HepG2 (cell line): ENCODE data around the gene TACC3. TPM values are rescaled to one million over a fixed set of nuclear protein-coding genes. Genes with fewer than 3 reads are reported as not detected.

ENCODE experiments used
- FOXA3 ChIP-seq: IDR thresholded peaks from 2 replicates; pipeline ENCODE4 v1.6.1; 2016; ENCODE audit warnings: missing genetic modification reagents, missing compliant biosample characterization
- HNRNPH1 ChIP-seq: fragments of 200-400 bp; formaldehyde crosslinking; optimal IDR thresholded peaks from 2 replicates; pipeline ENCODE3; 2017; ENCODE audit warnings: mild to moderate bottlenecking, low read depth, low read length
- POGZ ChIP-seq: sonication (generic); formaldehyde crosslinking; IDR thresholded peaks from 2 replicates; pipeline ENCODE4 v1.4.0; 2020; ENCODE audit warnings: mild to moderate bottlenecking, missing genetic modification reagents
- SIX4 ChIP-seq: sonication (generic); formaldehyde crosslinking; IDR thresholded peaks from 2 replicates; pipeline ENCODE4 v1.4.0; 2020; ENCODE audit warnings: missing genetic modification reagents
- SMARCE1 ChIP-seq: fragments of 450-650 bp; IDR thresholded peaks from 2 replicates; pipeline ENCODE4 v1.6.1; 2017; ENCODE audit warnings: borderline replicate concordance
- STAT5B ChIP-seq: sonication (generic); formaldehyde crosslinking; IDR thresholded peaks from 2 replicates; pipeline ENCODE4 v1.4.0; 2020; ENCODE audit warnings: missing genetic modification reagents
- U2AF2 ChIP-seq: fragments of 200-400 bp; formaldehyde crosslinking; IDR thresholded peaks from 2 replicates; pipeline ENCODE4 v1.6.1; 2017; ENCODE audit warnings: low read depth, mild to moderate bottlenecking, low read length
- ZNF12 ChIP-seq: sonication (generic); formaldehyde crosslinking; IDR thresholded peaks from 2 replicates; pipeline ENCODE4 v1.5.0; 2020; ENCODE audit warnings: missing genetic modification reagents
- ZNF569 ChIP-seq: sonication (generic); formaldehyde crosslinking; IDR thresholded peaks from 2 replicates; pipeline ENCODE4 v1.5.0; 2020; ENCODE audit warnings: mild to moderate bottlenecking, missing genetic modification reagents, moderate library complexity, borderline replicate concordance
- polyA plus RNA-seq, 8 experiments: library from polyadenylated mRNA; depleted of rRNA in 3 of 8; stranded (reverse) in 7 of 8; unstranded in 1 of 8; fragments of >200 nt; fragmentation: Illumina TruSeq in 4 of 8; extraction: Trizol in 4 of 8; gene quantifications; 2 replicates each; pipeline versions ENCODE4 v1.2.1 to v1.2.3, GENCODE V29; 2011 to 2016; ENCODE audit warnings: low read depth in 4 of 8, missing spikeins in 1 of 8, mixed read lengths in 1 of 8; ENCODE audit not compliant: insufficient read depth in 1 of 8
- total RNA-seq, 5 experiments: library from RNA; depleted of rRNA; stranded (reverse); fragments of >200 nt; fragmentation: Illumina TruSeq; extraction: Trizol; gene quantifications; 2 replicates each; pipeline ENCODE4 v1.2.3, GENCODE V29; 2016; ENCODE audit warnings: low read depth in 1 of 5
- TF ChIP-seq, protein P1 (sequence below), 2 experiments: IDR thresholded peaks; 2 replicates each; pipeline ENCODE4 v1.6.1; 2011 to 2012; ENCODE audit warnings: low read length in 2 of 2, borderline replicate concordance in 1 of 2, low read depth in 1 of 2, mild to moderate bottlenecking in 1 of 2, moderate library complexity in 1 of 2
- TF ChIP-seq, protein P2 (sequence below): sonication (generic); formaldehyde crosslinking; IDR thresholded peaks from 2 replicates; pipeline ENCODE4 v1.5.0; 2020; ENCODE audit warnings: missing genetic modification reagents
- TF ChIP-seq, protein P3 (sequence below): sonication (generic); formaldehyde crosslinking; IDR thresholded peaks from 2 replicates; pipeline ENCODE4 v1.4.0; 2020; ENCODE audit warnings: missing genetic modification reagents, borderline replicate concordance
- TF ChIP-seq, protein P4 (sequence below): sonication (generic); formaldehyde crosslinking; IDR thresholded peaks from 2 replicates; pipeline ENCODE4 v1.5.0; 2020; ENCODE audit warnings: missing genetic modification reagents
- TF ChIP-seq, protein P5 (sequence below): sonication (generic); formaldehyde crosslinking; IDR thresholded peaks from 2 replicates; pipeline ENCODE4 v1.8.0; 2022; ENCODE audit warnings: low read depth, missing genetic modification reagents

The TACC3 gene
- total and polyA plus RNA-seq, 2 of the 13 experiments (the other 11 are each of a cell fraction or from before 2014, with no cell fraction given), result 20.3 to 21.2 TPM

DNA sequence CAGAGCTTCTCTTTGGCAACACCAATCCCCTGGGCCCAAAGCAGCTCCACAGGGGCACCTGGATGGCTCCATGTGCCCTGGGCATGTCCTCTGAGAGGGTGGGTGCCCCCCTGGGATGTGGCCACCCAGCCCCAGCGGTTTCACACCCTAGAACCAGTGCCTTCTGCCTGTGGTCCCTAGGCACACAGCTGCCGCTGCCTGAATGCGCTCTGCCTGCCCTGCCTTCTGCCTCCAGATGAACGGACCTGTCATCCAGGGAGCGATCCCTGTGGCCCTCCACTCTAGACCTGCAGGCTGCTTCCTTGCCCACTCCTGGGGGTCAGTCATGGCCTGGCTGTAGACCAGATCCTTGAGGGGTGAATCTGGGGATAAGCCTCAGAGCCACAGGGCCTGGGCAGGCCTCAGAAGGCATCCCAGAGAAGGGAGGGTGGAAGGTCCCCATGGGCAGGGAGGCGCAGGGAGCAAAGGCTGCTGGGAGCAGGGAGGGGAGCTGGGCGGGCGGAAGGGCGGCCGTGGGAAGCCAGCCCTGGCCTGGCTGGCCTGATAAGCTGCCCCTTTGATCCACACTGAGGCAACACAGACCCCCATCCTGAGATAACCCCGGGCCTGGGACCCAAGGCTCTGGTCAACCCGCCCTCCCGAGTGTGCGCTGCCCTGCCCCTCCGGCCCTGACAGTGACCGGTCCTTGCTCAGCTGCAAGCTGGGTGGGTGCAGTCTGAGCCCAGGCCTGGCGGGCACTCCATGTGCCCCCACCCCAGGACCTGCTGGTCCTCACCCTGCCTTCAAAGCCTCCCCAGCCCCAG, 63.7 kb downstream of the TACC3 start (continued):
- TF ChIP-seq, protein P1, sequence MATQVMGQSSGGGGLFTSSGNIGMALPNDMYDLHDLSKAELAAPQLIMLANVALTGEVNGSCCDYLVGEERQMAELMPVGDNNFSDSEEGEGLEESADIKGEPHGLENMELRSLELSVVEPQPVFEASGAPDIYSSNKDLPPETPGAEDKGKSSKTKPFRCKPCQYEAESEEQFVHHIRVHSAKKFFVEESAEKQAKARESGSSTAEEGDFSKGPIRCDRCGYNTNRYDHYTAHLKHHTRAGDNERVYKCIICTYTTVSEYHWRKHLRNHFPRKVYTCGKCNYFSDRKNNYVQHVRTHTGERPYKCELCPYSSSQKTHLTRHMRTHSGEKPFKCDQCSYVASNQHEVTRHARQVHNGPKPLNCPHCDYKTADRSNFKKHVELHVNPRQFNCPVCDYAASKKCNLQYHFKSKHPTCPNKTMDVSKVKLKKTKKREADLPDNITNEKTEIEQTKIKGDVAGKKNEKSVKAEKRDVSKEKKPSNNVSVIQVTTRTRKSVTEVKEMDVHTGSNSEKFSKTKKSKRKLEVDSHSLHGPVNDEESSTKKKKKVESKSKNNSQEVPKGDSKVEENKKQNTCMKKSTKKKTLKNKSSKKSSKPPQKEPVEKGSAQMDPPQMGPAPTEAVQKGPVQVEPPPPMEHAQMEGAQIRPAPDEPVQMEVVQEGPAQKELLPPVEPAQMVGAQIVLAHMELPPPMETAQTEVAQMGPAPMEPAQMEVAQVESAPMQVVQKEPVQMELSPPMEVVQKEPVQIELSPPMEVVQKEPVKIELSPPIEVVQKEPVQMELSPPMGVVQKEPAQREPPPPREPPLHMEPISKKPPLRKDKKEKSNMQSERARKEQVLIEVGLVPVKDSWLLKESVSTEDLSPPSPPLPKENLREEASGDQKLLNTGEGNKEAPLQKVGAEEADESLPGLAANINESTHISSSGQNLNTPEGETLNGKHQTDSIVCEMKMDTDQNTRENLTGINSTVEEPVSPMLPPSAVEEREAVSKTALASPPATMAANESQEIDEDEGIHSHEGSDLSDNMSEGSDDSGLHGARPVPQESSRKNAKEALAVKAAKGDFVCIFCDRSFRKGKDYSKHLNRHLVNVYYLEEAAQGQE (IDR thresholded peaks at IDR 0.05; ENCODE audit: borderline replicate concordance in 1 of 2, low read depth in 1 of 2, low read length in 2 of 2), result no peak
- TF ChIP-seq, protein P2, sequence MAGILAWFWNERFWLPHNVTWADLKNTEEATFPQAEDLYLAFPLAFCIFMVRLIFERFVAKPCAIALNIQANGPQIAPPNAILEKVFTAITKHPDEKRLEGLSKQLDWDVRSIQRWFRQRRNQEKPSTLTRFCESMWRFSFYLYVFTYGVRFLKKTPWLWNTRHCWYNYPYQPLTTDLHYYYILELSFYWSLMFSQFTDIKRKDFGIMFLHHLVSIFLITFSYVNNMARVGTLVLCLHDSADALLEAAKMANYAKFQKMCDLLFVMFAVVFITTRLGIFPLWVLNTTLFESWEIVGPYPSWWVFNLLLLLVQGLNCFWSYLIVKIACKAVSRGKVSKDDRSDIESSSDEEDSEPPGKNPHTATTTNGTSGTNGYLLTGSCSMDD (CRISPR knock-in tag), result no peak
- TF ChIP-seq, protein P3, sequence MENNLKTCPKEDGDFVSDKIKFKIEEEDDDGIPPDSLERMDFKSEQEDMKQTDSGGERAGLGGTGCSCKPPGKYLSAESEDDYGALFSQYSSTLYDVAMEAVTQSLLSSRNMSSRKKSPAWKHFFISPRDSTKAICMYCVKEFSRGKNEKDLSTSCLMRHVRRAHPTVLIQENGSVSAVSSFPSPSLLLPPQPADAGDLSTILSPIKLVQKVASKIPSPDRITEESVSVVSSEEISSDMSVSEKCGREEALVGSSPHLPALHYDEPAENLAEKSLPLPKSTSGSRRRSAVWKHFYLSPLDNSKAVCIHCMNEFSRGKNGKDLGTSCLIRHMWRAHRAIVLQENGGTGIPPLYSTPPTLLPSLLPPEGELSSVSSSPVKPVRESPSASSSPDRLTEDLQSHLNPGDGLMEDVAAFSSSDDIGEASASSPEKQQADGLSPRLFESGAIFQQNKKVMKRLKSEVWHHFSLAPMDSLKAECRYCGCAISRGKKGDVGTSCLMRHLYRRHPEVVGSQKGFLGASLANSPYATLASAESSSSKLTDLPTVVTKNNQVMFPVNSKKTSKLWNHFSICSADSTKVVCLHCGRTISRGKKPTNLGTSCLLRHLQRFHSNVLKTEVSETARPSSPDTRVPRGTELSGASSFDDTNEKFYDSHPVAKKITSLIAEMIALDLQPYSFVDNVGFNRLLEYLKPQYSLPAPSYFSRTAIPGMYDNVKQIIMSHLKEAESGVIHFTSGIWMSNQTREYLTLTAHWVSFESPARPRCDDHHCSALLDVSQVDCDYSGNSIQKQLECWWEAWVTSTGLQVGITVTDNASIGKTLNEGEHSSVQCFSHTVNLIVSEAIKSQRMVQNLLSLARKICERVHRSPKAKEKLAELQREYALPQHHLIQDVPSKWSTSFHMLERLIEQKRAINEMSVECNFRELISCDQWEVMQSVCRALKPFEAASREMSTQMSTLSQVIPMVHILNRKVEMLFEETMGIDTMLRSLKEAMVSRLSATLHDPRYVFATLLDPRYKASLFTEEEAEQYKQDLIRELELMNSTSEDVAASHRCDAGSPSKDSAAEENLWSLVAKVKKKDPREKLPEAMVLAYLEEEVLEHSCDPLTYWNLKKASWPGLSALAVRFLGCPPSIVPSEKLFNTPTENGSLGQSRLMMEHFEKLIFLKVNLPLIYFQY, result 0 out of 2 replicates have a peak, but pooled peaks have one; percentile 23
- TF ChIP-seq POGZ (CRISPR knock-in tag) (0 out of 2 replicates have a peak, but pooled peaks have one; percentile 37), ZNF569 (CRISPR knock-in tag) (no peak), U2AF2 (no peak), ZNF12 (no peak), SMARCE1 (no peak), HNRNPH1 (no peak), SIX4 (CRISPR knock-in tag) (no peak; the same call in 1 of the 2 replicates), STAT5B (CRISPR knock-in tag) (no peak), FOXA3 (peak; percentile 62)
- TF ChIP-seq, protein P4, sequence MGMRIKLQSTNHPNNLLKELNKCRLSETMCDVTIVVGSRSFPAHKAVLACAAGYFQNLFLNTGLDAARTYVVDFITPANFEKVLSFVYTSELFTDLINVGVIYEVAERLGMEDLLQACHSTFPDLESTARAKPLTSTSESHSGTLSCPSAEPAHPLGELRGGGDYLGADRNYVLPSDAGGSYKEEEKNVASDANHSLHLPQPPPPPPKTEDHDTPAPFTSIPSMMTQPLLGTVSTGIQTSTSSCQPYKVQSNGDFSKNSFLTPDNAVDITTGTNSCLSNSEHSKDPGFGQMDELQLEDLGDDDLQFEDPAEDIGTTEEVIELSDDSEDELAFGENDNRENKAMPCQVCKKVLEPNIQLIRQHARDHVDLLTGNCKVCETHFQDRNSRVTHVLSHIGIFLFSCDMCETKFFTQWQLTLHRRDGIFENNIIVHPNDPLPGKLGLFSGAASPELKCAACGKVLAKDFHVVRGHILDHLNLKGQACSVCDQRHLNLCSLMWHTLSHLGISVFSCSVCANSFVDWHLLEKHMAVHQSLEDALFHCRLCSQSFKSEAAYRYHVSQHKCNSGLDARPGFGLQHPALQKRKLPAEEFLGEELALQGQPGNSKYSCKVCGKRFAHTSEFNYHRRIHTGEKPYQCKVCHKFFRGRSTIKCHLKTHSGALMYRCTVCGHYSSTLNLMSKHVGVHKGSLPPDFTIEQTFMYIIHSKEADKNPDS (CRISPR knock-in tag), result no peak
- TF ChIP-seq, protein P5, sequence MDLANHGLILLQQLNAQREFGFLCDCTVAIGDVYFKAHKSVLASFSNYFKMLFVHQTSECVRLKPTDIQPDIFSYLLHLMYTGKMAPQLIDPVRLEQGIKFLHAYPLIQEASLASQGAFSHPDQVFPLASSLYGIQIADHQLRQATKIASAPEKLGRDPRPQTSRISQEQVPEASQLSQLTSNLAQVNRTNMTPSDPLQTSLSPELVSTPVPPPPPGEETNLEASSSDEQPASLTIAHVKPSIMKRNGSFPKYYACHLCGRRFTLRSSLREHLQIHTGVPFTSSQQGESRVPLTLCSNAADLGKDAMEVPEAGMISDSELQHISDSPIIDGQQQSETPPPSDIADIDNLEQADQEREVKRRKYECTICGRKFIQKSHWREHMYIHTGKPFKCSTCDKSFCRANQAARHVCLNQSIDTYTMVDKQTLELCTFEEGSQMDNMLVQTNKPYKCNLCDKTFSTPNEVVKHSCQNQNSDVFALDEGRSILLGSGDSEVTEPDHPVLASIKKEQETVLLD (CRISPR knock-in tag), result no peak
